Naive B cell (primary cell): ENCODE results near the gene RNU1-2. TPM values are rescaled to one million over a fixed set of nuclear protein-coding genes. Genes with fewer than 3 reads are reported as not detected.
"Not testable (repeated sequence)": the region's sequence is repeated elsewhere in the genome, so short reads cannot be mapped to it uniquely, and the experiment has no call there.

Source experiments
- ATAC-seq, 2 donors: fragments of 150-1000 bp; cut with Tn5 transposase; 2 replicates each; pipeline ENCODE4 v1.10.0; 2021; ENCODE audit warnings: low read depth in 2 of 2, mild to moderate bottlenecking in 2 of 2, moderate library complexity in 2 of 2
- DNase-seq: peaks from one replicate; pipeline ENCODE4 v3.0.0; 2022
- H3K27ac Mint-ChIP-seq, 6 donors: one replicate each; pipeline ENCODE4 v1.8.0; 2020 to 2022; ENCODE audit warnings: mild to moderate bottlenecking in 6 of 6, mixed read lengths in 6 of 6, moderate library complexity in 5 of 6, inconsistent platforms in 2 of 6
- H3K27me3 Mint-ChIP-seq, 3 donors: one replicate each; pipeline ENCODE4 v1.8.0; 2021 to 2022; ENCODE audit warnings: mixed read lengths in 3 of 3, mild to moderate bottlenecking in 1 of 3
- H3K36me3 Mint-ChIP-seq, 2 donors: one replicate each; pipeline ENCODE4 v1.8.0; 2020 to 2022; ENCODE audit warnings: mixed read lengths in 2 of 2, inconsistent platforms in 1 of 2, mild to moderate bottlenecking in 1 of 2
- H3K4me1 Mint-ChIP-seq, 3 donors: one replicate each; pipeline ENCODE4 v1.8.0; 2020 to 2022; ENCODE audit warnings: mixed read lengths in 3 of 3, inconsistent platforms in 1 of 3, mild to moderate bottlenecking in 1 of 3, moderate library complexity in 1 of 3
- H3K4me3 Mint-ChIP-seq, 8 donors: one replicate each; pipeline ENCODE4 v1.8.0; 2020 to 2022; ENCODE audit warnings: mild to moderate bottlenecking in 8 of 8, mixed read lengths in 8 of 8, moderate library complexity in 8 of 8, inconsistent platforms in 2 of 8
- H3K9me3 Mint-ChIP-seq, 7 donors: one replicate each; pipeline ENCODE4 v1.8.0; 2020 to 2022; ENCODE audit warnings: mixed read lengths in 7 of 7, mild to moderate bottlenecking in 5 of 7, inconsistent platforms in 2 of 7, moderate library complexity in 1 of 7
- polyA plus RNA-seq, 6 donors: library from polyadenylated mRNA; unstranded; fragments of 300-500 nt; fragmentation: Illumina TruSeq; gene quantifications; one replicate each; pipeline ENCODE4 v1.2.3, GENCODE V29; 2021; ENCODE audit warnings: low read depth in 6 of 6

The RNU1-2 gene
- polyA plus RNA-seq, 6 donors from 2014 or later: 27.4 to 56.9 (median 45.9) TPM; not detected in 2

DNA sequence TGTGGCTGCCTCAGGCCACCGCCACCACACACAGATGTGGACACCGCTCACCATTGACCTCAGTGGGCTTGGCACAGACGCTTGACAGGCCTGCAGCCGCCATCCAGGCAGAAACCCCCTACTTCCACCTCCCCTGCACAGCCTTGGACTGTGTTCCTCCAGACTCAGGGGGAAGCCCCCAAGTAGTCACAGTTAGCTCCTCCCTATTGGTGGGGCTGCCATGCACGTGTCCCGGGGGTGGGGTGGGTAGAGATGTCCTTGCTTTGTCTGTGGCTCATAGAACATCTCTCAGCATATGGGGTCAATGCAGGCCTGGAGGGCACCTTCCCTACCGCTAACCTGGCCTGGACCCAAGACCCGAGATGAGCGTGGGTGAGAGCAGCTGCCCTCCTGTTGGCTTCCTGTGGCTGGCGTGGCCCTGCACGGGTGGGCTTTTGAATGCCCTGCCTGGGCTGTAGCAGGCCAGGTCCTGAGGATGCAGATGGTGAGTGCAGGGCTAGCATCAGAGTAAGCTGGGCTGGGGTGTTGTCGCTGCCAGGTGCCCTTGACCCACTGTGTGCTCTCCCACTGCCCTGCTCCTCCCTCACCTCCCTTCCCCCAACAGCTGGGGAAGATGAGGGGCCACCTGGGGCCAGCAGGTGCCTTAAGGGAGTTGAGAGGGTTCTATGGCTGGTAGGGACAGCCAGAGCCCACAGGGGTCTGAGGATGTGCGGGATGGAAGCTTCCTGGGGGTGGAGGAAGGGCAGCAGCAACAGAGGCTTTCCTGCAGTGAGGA is 32.1 kb downstream of the RNU1-2 start:
- ATAC-seq: peak; percentile 44 to 63
- Mint-ChIP-seq H3K4me1 (peaks cover 3 to 28% (median 23%) of the 10 kb centered on the region in 3 donors), H3K4me3 (no peak overlapping the region), H3K27ac (peak overlapping the region in 2 of 6 donors; percentile 34 to 52), H3K36me3 (no peaks in the 10 kb centered on the region), H3K27me3 (no peaks in the 10 kb centered on the region), H3K9me3 (no peaks in the 10 kb centered on the region)
- DNase-seq: no peak

DNA sequence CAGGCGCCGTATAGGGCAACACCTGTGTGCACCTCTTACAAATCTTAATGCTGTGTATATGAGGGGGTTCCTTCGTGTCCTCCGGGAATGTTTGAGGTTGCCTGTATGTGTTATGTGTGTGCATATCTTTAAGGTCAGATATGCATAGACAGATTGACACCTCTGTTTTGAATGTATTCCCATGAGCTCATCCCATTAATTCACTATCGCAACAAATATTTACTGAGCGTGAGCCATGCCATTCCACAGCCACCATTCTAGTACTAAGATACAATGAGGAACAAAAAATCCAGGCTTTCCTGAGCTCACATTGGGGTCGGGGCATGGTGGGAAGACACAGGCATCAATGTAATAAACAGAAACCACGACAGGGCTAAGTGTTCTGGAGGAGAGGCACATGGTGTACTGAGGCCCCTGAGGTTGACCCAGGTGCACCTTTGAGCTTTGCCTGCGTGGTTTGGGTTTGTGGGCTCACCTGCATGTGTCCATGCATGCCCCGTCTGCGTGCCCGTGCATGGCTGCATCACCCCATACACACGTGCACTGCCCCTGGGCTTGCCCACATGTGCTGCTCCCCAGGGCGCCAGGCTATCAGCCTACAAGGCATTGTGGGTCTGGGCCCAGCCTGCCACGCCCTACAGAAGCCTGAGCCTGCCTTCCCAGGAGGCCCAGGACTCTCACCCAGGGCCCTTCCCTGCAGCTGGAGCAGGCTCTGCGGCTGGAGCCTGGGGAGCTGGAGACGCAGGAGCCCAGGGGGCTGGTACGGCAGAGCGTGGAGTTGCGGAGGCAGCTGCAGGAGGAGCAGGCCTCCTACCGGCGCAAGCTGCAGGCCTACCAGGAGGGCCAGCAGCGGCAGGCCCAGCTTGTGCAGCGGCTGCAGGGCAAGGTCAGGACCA is 33.6 kb downstream of the RNU1-2 start:
- H3K9me3 Mint-ChIP-seq, H3K36me3 Mint-ChIP-seq, H3K27me3 Mint-ChIP-seq, H3K27ac Mint-ChIP-seq, ATAC-seq, DNase-seq: not testable (repeated sequence)
- H3K4me1 Mint-ChIP-seq: peaks cover 3 to 24% (median 21%) of the 10 kb centered on the region in 3 donors
- peak overlapping the region in 1 of 8 donors; percentile 17 for H3K4me3 Mint-ChIP-seq

DNA sequence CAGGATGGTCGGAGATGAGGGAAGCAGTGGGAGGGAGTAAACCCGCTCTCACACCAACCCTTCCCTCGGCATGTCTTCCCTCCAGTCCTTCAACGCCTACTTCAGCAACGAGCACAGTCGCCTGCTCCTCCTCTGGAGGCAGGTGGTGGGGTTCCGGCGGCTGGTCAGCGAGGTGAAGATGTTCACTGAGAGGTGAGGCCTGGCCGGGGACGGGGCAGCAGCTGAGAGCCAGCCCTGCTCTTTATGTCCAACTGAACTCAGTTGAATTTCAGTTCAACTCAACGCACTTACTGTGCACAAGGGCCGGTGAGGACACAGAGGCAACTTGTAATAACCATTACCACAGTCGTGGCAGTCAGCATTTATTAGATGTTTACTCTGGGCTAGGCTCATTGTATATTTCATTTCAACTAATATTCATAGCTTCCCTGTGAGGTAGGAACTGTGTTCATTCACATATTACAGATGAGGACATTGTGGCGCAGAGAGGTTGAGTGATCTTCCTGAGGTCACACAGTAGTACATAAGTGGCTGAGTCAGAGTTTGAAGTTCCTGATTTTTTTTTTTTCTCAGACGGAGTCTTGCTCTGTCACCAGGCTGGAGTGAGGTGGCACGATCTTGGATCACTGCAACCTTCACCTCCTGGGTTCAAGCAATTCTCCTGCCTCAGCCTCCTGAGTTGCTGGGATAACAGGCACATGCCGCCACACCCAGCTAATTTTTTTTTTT is 35.6 kb downstream of the RNU1-2 start:
- DNase-seq, ATAC-seq, H3K4me3 Mint-ChIP-seq, H3K9me3 Mint-ChIP-seq, H3K27ac Mint-ChIP-seq, H3K36me3 Mint-ChIP-seq, H3K27me3 Mint-ChIP-seq: not testable (repeated sequence)
- H3K4me1 Mint-ChIP-seq: peaks cover 0 to 15% (median 9%) of the 10 kb centered on the region in 3 donors

DNA sequence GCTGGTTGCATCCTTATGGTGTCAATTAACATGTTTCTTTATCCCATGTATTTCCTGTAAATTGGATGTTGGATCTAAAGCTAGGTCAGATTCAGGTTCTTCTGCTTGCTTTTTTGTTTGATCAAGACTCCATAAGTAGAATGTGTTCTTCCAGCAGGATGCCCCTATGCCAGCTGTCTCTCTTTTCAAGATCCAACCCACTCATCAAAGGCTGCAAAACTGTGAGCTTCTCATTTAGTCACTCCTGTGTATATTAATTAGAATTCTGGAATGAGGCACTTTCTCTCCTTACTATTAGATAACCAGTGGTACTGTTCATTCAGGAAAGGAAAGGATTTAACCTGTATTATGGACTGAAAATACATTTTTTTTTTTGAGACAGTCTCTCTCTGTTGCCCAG is 38.2 kb downstream of the RNU1-2 start:
- H3K27ac Mint-ChIP-seq, H3K9me3 Mint-ChIP-seq: not testable (repeated sequence)

DNA sequence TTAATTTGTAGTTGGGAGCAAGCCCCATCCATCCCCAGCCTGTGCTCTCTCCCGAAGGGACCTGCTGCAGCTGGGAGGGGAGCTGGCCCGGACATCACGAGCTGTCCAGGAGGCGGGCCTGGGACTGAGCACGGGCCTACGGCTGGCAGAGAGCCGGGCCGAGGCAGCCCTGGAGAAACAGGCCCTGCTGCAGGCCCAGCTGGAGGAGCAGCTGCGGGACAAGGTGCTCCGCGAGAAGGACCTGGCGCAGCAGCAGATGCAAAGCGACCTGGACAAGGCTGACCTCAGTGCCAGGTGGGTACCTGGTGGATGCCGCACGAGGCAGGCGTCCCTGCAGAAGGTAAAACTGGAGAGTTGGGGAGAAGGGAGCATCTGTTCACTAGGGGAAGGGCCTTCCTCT is 40.8 kb downstream of the RNU1-2 start:
- DNase-seq, H3K27me3 Mint-ChIP-seq, H3K36me3 Mint-ChIP-seq, H3K9me3 Mint-ChIP-seq, ATAC-seq, H3K27ac Mint-ChIP-seq, H3K4me1 Mint-ChIP-seq: not testable (repeated sequence)
- peak overlapping the region in 2 of 8 donors; percentile 29 to 47 for H3K4me3 Mint-ChIP-seq

More for the DNA sequence above, 38.2 kb downstream of the RNU1-2 start:
- not testable (repeated sequence) for H3K4me1 Mint-ChIP-seq, ATAC-seq, H3K36me3 Mint-ChIP-seq, DNase-seq, H3K27me3 Mint-ChIP-seq, H3K4me3 Mint-ChIP-seq

DNA sequence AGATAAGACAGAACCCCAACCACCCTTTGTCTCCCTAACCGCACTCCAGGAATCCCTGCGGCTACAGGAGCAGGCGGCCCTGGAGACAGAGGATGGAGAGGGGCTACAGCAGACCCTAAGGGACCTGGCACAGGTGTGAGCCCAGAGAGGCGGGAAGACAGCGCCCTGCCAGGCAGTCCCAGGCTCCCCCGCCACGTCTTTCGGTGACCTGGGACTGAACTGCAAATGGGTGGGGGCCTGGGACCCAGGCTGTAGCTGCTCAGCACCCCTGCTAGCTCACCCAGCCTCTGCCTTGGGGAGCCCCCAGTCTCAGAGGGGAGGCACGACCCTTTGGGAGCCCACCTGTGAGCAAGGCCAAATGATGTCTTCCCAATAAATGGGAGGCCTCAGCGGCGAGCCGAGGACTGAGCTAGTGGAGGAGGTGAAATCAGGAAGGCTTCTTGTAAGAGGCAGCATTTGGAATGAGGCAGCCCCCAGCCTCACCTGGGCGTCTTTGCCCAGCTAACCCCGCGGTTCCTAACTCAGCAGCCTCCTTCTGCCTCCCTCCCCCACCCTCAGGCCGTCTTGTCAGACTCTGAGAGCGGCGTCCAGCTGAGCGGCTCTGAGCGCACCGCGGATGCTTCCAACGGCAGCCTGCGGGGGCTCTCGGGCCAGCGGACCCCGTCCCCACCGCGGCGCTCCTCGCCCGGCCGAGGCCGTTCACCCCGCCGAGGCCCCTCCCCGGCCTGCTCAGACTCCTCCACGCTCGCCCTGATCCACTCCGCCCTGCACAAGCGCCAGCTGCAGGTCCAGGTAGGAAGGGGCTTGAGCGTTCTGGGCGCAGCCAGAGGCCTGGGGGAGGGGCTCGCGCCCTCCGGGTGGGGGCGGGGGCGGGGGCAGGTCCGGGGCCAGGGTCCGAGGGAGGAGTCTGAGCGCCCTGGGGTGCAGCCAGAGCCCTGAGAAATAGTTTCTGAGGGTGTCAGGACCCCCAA is 42.9 kb downstream of the RNU1-2 start:
- DNase-seq (no peak), ATAC-seq (no peak)
- H3K27me3 Mint-ChIP-seq: no peaks in the 10 kb centered on the region
- no peaks in the 10 kb centered on the region for H3K9me3 Mint-ChIP-seq
- no peak overlapping the region for H3K27ac Mint-ChIP-seq
- H3K36me3 Mint-ChIP-seq: no peaks in the 10 kb centered on the region
- H3K4me1 Mint-ChIP-seq: no peaks in the 10 kb centered on the region
- no peak overlapping the region for H3K4me3 Mint-ChIP-seq

DNA sequence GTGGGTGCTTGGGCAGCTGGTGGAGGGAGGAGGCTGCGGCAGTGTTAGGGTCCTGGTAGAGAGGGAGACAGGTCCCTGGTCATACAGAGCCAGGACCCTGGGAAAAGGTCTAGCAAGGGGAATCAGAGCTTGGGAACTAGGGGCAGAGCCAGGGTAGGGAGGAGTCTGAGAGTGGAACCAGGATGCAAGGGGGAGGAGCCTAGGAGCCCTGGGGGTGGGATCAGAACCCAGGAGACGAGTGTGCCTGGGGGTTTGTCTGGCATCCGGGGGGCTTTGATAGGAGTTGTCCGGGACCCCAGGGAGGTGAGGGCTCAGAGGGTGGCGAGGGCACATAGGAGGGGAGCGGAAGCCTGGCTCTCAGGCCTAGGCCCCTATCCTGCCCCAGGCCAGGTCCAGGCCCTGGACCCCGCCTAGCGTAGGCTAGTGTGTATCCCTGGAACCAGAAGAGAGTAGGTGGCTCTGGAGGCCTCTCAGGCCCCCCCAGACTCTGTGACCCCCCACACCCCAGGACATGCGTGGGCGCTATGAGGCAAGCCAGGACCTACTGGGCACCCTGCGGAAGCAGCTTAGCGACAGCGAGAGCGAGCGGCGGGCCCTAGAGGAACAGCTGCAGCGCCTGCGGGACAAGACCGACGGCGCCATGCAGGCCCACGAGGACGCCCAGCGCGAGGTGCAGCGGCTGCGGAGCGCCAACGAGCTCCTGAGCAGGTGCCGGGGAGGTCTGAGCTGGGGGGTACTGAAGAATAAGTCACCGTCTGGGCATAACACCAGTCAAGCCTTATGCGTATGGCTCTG is 43.8 kb downstream of the RNU1-2 start:
- H3K36me3 Mint-ChIP-seq, H3K4me3 Mint-ChIP-seq, H3K27me3 Mint-ChIP-seq, DNase-seq, ATAC-seq, H3K4me1 Mint-ChIP-seq, H3K27ac Mint-ChIP-seq, H3K9me3 Mint-ChIP-seq: not testable (repeated sequence)

DNA sequence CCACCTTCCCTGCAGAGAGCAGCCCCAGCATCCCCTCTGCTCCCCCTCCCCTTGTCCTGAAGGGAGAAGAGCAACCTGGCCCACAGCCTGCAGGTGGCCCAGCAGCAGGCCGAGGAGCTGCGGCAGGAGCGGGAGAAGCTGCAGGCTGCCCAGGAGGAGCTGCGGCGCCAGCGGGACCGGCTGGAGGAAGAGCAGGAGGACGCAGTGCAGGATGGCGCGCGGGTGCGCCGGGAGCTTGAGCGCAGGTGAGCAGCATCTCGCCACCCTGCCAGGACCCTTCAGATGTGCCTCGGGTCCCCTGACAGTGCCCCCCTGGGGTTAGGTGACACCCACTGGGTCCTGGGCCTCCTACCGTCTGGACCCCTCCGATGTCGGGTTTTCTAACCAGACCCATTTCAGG is 48.3 kb downstream of the RNU1-2 start:
- H3K4me1 Mint-ChIP-seq: peaks cover 0 to 6% (median 0%) of the 10 kb centered on the region in 3 donors
- DNase-seq: no peak
- H3K36me3 Mint-ChIP-seq: peaks cover 0 to 10% of the 10 kb centered on the region in 2 donors
- no peak for ATAC-seq
- H3K27ac Mint-ChIP-seq: no peak overlapping the region
- H3K9me3 Mint-ChIP-seq: no peaks in the 10 kb centered on the region
- no peak overlapping the region for H3K4me3 Mint-ChIP-seq
- H3K27me3 Mint-ChIP-seq: no peaks in the 10 kb centered on the region

DNA sequence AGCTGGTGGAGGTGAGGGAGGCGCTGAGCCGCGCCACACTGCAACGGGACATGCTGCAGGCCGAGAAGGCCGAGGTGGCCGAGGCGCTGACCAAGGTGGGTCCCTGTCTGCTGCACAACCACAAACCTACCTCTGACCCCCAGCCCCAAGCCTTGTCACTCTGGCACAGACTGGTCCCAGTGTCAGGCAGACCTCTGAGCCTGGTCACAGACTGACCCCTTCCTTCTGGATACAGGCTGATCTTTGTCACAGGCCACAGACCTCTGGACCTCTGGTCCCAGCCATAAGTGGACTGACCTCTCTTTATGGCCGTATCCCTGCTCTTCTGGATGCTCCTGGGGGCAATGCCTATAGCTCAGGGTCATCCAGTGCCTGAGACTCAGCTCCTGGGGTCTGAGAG is 49.7 kb downstream of the RNU1-2 start:
- not testable (repeated sequence) for H3K4me1 Mint-ChIP-seq, H3K9me3 Mint-ChIP-seq, H3K27ac Mint-ChIP-seq, H3K27me3 Mint-ChIP-seq, H3K4me3 Mint-ChIP-seq, DNase-seq, ATAC-seq
- peaks cover 0 to 10% of the 10 kb centered on the region in 2 donors for H3K36me3 Mint-ChIP-seq
